Natural killer cell treated with Interleukin-12 subunit alpha and Interleukin-12 subunit beta and Interleukin-15 and Interleukin-18, amount 100 ng/mL, for 72 hours (primary cell): ENCODE measurements around the gene VPS35L. TPM values are rescaled to one million over a fixed set of nuclear protein-coding genes. Genes with fewer than 3 reads are reported as not detected.

Source experiments
- ATAC-seq, 2 donors: fragments of 150-1000 bp; cut with Tn5 transposase in 1 of 2; sonication (Bioruptor Pico), chemical (Tn5 transposase) in 1 of 2; 2 replicates each; pipeline ENCODE4 v1.10.0; 2021
- DNase-seq: peaks from one replicate; pipeline ENCODE4 v3.0.0; 2022; ENCODE audit warnings: low spot score
- H3K27ac Mint-ChIP-seq, 2 donors: 1 replicate in 1 of 2; 2 replicates in 1 of 2; pipeline ENCODE4 v1.8.0; 2022; ENCODE audit warnings: mixed read lengths in 2 of 2, mild to moderate bottlenecking in 1 of 2, moderate library complexity in 1 of 2
- H3K27me3 Mint-ChIP-seq, 2 donors: 1 replicate in 1 of 2; 2 replicates in 1 of 2; pipeline ENCODE4 v1.8.0; 2022; ENCODE audit warnings: mixed read lengths in 2 of 2
- H3K36me3 Mint-ChIP-seq: one replicate; pipeline ENCODE4 v1.8.0; 2022; ENCODE audit warnings: mixed read lengths
- H3K4me1 Mint-ChIP-seq, 2 donors: 1 replicate in 1 of 2; 2 replicates in 1 of 2; pipeline ENCODE4 v1.8.0; 2022; ENCODE audit warnings: low read depth in 2 of 2, mixed read lengths in 2 of 2, mild to moderate bottlenecking in 1 of 2
- H3K4me3 Mint-ChIP-seq: one replicate; pipeline ENCODE4 v1.8.0; 2022; ENCODE audit warnings: mixed read lengths
- H3K9me3 Mint-ChIP-seq: 2 replicates; pipeline ENCODE4 v1.8.0; 2022; ENCODE audit warnings: mixed read lengths
- total RNA-seq, 2 donors: library from RNA; stranded (reverse); gene quantifications; one replicate each; pipeline ENCODE4 v1.2.3, GENCODE V29; 2022

The VPS35L gene
- total RNA-seq, 2 donors from 2014 or later, result 41.1 to 52.6 TPM

DNA sequence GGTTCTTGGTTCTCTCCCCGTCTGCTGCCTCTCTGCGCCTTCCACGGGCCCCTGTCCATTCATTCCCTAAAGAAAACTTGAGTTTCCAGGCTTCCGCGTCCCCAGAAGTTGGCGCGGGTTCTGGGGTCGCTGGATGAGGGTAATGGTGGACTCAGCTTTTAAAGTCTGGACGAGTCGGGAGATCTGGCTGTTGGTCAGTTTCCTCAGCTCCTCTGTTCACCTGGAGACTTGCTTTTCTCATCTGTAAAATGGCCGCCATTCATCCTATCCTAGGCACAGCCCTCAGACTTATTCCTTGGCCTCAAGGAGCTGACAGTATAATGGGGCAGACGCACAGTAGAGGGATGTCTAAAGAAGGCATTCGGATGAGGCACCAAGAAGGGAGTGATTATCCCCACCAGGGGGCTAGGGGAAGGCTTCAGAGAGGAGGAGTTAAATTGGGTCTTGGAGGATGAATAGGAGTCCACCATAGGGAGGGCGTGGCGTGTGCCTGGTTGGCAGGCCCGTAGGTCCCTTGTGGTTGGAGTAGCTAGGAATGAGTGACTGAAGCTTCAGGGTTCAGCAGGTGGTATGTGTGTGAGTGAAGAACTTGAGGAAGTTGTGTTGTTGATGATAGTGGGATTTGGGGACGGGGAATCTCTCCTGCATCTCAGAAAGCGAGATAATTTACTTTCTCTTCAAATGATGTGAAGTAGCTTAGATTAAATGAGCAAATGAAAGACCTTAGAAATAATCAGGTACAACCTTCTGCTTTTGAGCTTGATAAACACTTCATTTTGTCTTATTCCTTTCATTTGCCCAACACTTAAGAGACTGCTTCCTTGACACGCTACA lies 652 bp downstream of the VPS35L start:
- ATAC-seq (no peak), DNase-seq (no peak)
- no peaks in the 10 kb centered on the region for H3K9me3 Mint-ChIP-seq
- peaks cover 15 to 16% of the 10 kb centered on the region in 2 donors for H3K4me1 Mint-ChIP-seq
- H3K4me3 Mint-ChIP-seq, result peak overlapping the region; percentile 96
- no peaks in the 10 kb centered on the region for H3K36me3 Mint-ChIP-seq
- H3K27ac Mint-ChIP-seq, result peak overlapping the region; percentile 92 to 95
- no peaks in the 10 kb centered on the region for H3K27me3 Mint-ChIP-seq

DNA sequence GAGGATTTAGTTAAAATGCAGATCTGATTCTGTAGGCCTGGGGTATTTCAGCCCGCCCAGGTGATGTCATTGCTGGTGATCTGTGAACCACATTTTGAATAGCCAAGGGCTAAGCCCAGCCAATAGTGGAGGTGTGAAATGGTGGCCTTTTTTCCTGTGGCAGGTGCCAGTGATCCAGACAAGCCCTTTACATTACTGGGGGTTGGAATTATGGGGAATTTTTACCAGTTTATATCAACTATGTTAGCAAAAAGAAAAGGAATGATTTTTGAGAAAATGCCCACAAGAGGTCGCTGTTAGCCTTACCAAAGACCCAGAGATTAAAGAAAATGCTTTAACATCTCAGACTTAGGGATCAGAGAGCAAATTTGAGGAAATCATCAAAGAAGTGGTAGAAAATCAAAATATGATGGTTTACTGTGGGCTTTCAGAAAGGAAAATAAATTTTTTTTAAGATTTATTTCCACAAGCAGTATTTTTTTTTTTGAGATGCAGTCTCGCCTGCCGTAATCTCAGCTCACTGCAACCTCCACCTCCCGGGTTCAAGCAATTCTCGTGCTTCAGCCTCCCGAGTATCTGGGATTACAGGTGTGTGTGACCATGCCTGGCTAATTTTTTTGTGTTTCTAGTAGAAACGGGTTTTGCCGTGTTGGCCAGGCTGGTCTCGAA lies 3.9 kb downstream of the VPS35L start:
- Mint-ChIP-seq H3K4me1 (peaks cover 15 to 16% of the 10 kb centered on the region in 2 donors), H3K36me3 (no peaks in the 10 kb centered on the region), H3K4me3 (no peak overlapping the region), H3K27ac (no peak overlapping the region), H3K27me3 (no peaks in the 10 kb centered on the region), H3K9me3 (no peaks in the 10 kb centered on the region)
- DNase-seq (peak; percentile 61), ATAC-seq (no peak)

DNA sequence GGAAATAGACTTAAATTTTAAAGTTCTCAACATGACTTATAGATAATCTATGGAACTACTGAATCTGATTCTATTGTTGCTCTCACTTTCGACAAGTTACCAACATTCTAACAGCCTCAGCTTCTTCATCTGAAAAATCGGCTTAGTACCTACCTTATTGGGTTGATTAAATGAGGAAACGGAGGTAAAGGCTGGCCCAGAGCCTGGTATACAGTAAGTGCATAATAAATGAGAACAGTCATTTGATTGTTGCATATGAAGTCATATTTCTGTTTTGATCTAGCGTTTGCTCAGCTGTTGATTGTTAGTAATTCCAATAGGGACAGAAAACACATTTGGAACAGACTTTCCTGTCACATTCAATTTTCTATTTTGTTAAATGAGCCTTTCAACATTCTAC lies 4.6 kb downstream of the VPS35L start:
- H3K9me3 Mint-ChIP-seq, result no peaks in the 10 kb centered on the region

DNA sequence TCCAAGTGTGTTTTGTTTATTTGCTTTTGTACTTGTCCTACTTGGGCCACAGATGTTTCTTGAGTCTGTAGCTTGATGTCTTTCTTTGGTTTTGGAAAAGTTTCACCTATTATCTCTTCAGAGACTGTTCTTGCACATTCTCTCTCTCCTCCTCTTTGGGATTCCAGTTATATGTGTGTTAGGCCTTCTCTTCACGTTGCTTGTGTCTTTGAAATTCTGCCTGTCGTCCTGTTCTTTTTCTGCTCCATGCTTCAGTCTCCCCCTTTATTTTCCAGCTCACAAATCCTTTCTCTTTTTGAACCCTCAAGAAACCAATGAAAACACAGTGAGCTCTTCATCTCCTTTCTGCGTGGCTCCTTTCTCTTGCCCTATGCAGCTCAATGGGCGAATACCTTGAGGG lies 7.9 kb downstream of the VPS35L start:
- Mint-ChIP-seq H3K27me3 (no peaks in the 10 kb centered on the region), H3K36me3 (peaks cover 6% of the 10 kb centered on the region), H3K9me3 (no peaks in the 10 kb centered on the region), H3K4me1 (no peaks in the 10 kb centered on the region), H3K27ac (no peak overlapping the region), H3K4me3 (no peak overlapping the region)
- DNase-seq (no peak), ATAC-seq (no peak)

More for the DNA sequence above, 4.6 kb downstream of the VPS35L start:
- Mint-ChIP-seq H3K36me3 (no peaks in the 10 kb centered on the region), H3K4me3 (no peak overlapping the region), H3K27ac (no peak overlapping the region), H3K27me3 (no peaks in the 10 kb centered on the region), H3K4me1 (peaks cover 12% of the 10 kb centered on the region in 2 donors)
- no peak for ATAC-seq
- DNase-seq, result no peak

DNA sequence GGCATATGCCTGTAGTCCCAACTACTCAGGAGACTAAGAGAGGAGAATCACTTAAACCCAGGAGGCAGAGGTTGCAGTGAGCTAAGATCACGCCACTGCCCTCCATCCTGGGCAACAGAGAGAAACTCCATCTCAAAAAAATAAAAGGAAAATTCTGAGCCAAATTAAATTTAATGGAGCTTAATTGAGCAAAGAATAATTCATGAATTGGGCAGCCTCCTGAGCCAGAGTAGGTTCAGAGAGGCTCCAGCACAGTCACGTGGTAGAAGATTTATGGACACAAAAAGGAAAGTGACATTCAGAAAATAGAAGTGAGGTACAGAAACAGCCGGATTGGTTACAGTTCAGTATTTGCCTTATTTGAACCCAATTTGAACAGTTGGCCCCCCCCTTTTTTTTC lies 10.9 kb downstream of the VPS35L start:
- no peak overlapping the region for H3K4me3 Mint-ChIP-seq
- H3K36me3 Mint-ChIP-seq, result peaks cover 6% of the 10 kb centered on the region
- H3K27ac Mint-ChIP-seq, result no peak overlapping the region
- H3K9me3 Mint-ChIP-seq, result no peaks in the 10 kb centered on the region
- DNase-seq (no peak), ATAC-seq (no peak)
- H3K4me1 Mint-ChIP-seq, result no peaks in the 10 kb centered on the region
- no peaks in the 10 kb centered on the region for H3K27me3 Mint-ChIP-seq

DNA sequence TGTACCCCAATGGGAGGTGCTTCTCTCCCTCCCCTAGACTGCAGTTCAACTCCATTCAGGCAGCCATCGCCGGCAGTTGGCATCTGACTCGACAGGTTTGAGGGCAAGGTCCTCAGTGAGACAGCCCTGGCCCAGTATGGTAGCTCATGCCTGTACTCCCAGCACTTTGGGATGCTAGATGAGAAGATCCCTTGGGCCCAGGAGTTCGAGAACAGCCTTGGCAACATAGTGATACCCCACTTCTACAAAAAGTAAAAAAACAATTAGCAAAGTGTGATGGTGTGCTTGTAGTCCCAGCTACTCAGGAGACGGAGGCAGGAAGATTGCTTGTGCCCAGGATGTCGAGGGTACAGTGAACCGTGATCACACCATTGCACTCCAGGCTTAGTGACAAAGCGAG lies 12.1 kb downstream of the VPS35L start:
- Mint-ChIP-seq H3K4me3 (no peak overlapping the region), H3K36me3 (peaks cover 6% of the 10 kb centered on the region), H3K27ac (no peak overlapping the region), H3K27me3 (no peaks in the 10 kb centered on the region), H3K4me1 (no peaks in the 10 kb centered on the region), H3K9me3 (no peaks in the 10 kb centered on the region)
- ATAC-seq (no peak), DNase-seq (no peak)

DNA sequence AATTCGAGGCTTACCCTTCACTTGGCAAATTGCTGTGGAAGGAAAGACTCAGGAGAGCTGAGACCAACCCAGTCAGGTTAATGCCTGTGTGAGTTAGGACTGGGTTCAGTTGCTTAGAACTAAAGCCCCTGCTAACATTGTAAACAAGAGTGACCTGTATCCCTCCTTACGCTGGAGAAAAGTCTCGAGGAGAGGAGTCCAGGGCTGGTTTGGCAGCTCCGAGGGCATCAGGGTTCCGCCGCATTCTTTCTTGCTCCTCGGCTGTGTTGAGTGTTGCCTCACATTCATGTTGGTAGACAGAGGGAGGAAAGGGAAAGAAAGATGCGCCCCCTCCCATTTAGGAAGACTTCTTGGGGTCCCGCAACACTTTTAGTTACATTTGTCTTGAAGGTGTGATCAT lies 18.5 kb downstream of the VPS35L start:
- ATAC-seq, result no peak
- Mint-ChIP-seq H3K4me1 (no peaks in the 10 kb centered on the region), H3K27ac (no peak overlapping the region), H3K4me3 (no peak overlapping the region), H3K36me3 (peaks cover 11% of the 10 kb centered on the region), H3K27me3 (no peaks in the 10 kb centered on the region), H3K9me3 (no peaks in the 10 kb centered on the region)
- no peak for DNase-seq

DNA sequence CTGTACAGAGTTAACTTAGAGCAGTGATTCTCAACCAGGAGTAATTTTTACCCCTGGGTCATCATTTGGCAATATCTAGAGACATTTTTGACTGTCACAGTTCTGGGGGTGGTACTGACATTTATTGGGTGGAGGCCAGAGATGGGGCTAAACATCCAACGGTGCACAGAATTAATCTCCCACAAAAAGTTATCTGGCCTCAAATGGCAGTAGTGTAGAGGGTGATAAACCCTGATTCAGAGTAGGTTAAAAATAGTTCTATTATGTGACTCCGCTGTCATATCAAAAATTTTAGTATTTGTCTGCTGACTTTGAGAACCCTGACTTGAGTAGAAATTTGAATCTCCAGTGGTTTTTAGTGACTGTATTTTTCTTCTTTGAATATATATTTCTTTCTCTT lies 19.1 kb downstream of the VPS35L start:
- Mint-ChIP-seq H3K27me3 (no peaks in the 10 kb centered on the region), H3K27ac (no peak overlapping the region), H3K9me3 (no peaks in the 10 kb centered on the region), H3K4me1 (no peaks in the 10 kb centered on the region), H3K36me3 (peaks cover 11% of the 10 kb centered on the region), H3K4me3 (no peak overlapping the region)
- no peak for ATAC-seq
- no peak for DNase-seq

DNA sequence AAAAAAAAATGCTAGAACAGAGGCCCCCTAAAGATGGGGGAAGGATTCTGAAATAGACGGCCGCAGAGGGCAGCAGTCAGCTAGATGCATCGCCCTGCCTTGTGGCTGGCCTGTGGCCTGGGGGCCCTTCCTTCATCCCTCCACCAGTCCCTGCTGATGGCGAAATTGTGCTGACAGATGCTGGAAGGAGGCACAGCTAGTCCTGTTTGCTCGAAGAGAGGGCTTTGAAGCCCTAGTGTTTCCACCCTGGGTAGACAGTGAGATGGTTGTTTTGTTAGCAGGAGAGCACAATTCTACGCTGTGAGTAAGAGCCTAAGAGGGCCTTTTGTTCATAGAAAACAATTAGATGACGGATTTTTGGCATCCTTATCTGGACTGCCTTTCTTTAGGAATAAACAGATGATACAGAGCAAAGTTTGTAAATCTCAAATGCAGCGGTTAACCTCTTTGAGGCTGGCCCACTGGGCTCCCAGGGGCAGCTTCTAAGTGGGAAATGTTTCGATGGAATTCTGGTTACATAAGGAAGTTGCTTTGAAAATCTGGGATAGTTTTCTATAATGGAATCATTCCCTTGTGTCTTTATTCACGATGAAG lies 23.0 kb downstream of the VPS35L start:
- no peaks in the 10 kb centered on the region for H3K4me1 Mint-ChIP-seq
- H3K9me3 Mint-ChIP-seq, result no peaks in the 10 kb centered on the region
- no peak overlapping the region for H3K27ac Mint-ChIP-seq
- peaks cover 28% of the 10 kb centered on the region for H3K36me3 Mint-ChIP-seq
- DNase-seq, result no peak
- H3K27me3 Mint-ChIP-seq, result no peaks in the 10 kb centered on the region
- no peak for ATAC-seq
- no peak overlapping the region for H3K4me3 Mint-ChIP-seq

DNA sequence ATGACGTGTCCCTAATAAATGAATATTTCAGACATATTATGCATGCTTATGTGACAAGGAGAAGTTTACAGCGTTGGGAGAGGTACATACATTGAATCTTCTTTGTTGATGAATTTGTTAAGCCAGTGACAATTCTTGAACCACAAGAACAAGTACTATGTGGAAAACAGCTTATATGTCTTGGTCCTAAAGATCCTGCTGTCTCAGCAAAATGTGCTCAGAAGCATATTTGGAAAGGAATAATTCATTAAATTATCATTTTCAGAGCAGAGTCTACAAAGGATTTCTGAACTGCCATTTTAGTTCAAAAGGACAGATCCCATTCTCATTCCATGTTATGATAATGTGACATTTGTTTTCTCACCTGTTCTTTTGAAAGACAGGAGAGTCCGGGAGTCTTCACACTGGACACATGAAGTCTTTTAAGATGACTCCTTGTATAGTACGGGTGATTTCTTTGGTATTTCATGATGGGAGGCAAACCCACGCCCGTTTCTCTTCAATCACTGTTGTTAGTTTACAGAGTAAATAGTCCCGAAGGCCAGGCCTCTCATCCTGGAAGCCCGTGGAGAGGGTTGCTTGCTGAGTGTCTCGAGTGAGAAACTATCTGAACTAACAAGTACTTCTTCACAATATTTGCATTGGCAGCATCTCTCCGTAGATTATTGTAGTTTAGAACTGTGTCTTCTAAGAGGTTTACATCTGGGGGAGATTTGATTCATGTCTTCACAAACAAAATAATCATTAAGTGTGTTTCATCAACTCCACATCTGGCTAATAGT lies 26.7 kb downstream of the VPS35L start:
- Mint-ChIP-seq H3K4me1 (no peaks in the 10 kb centered on the region), H3K4me3 (no peak overlapping the region), H3K27me3 (no peaks in the 10 kb centered on the region), H3K9me3 (no peaks in the 10 kb centered on the region), H3K27ac (no peak overlapping the region), H3K36me3 (peaks cover 22% of the 10 kb centered on the region)
- no peak for ATAC-seq
- DNase-seq, result no peak

DNA sequence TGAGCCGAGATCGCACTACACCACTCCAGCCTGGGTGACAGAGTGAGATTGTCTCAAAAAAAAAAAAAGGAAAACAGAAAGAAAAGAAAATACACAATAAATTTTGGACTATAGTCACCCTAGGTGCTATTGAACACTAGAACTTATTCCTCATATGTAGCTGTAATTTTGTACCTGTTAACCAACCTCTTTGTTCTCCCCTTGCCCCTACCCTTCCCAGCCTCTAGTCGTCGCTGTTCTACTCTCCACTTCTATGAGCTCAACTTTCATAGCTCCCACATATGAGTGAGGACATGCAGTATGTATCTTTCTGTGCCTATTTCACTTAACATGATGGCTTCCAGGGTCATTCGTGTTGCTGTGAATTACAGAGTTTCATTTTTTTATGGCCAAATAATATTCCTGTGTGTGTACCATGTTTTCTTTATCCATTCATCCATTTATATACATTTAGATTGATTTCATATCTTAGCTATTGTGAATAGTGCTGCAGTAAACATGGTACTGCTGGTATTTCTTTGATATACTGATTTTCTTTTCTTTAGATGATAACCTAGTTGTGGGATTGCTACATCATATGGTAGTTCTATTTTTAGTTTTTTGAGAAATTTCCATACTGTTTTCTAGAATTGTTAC lies 28.3 kb downstream of the VPS35L start:
- ATAC-seq (peak in 1 of 2 donors; percentile 69), DNase-seq (no peak)
- no peak overlapping the region for H3K4me3 Mint-ChIP-seq
- no peaks in the 10 kb centered on the region for H3K9me3 Mint-ChIP-seq
- H3K4me1 Mint-ChIP-seq, result no peaks in the 10 kb centered on the region
- H3K36me3 Mint-ChIP-seq, result peaks cover 22% of the 10 kb centered on the region
- H3K27me3 Mint-ChIP-seq, result no peaks in the 10 kb centered on the region
- no peak overlapping the region for H3K27ac Mint-ChIP-seq

DNA sequence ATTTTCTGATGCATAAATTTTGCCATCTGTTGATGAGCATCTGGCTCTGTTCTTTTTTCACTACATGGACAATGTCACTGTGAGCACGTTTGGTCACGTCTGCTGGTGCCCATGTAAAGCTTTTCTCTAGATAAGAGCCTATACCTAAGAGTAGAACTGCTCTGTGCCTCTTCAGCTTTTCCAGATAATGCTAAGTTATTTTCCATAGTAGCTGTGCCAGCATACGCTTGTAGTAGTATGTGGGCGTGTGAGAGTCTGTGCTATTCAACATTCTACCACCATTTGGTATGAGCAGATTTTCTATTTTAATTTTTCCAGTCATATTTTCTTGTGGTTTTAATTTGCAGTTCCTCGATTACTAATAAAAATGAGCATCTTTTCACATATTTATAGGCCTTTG lies 33.2 kb downstream of the VPS35L start:
- ATAC-seq, result no peak
- no peaks in the 10 kb centered on the region for H3K4me1 Mint-ChIP-seq
- H3K9me3 Mint-ChIP-seq, result no peaks in the 10 kb centered on the region
- DNase-seq, result no peak
- no peak overlapping the region for H3K4me3 Mint-ChIP-seq
- H3K27ac Mint-ChIP-seq, result no peak overlapping the region
- H3K36me3 Mint-ChIP-seq, result peaks cover 4% of the 10 kb centered on the region
- no peaks in the 10 kb centered on the region for H3K27me3 Mint-ChIP-seq

DNA sequence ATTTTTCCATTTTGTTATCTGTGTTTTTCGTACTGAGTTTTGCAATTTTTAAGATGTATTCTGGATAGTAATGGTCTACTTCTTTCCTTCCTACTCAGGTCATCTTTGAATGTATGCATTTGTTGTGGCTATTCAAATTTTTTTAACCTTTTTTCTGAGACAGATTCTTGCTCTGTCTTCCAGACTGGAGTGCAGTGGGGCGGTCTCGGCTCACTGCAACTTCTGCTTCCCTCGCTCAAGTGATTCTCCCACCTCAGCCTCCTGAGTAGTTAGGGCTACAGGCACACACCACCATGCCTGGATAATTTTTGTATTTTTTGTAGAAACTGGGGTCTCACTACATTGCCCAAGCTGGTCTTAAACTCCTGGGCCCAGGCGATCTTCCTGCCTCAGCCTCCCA lies 33.6 kb downstream of the VPS35L start:
- H3K4me3 Mint-ChIP-seq, result no peak overlapping the region
- DNase-seq, result no peak
- H3K9me3 Mint-ChIP-seq, result no peaks in the 10 kb centered on the region
- no peak for ATAC-seq
- no peaks in the 10 kb centered on the region for H3K36me3 Mint-ChIP-seq
- no peak overlapping the region for H3K27ac Mint-ChIP-seq
- H3K4me1 Mint-ChIP-seq, result no peaks in the 10 kb centered on the region
- H3K27me3 Mint-ChIP-seq, result no peaks in the 10 kb centered on the region
